HCT116 (cell line): ENCODE results near the gene LANCL3. TPM values are rescaled to one million over a fixed set of nuclear protein-coding genes. Genes with fewer than 3 reads are reported as not detected.

Experiments
- ATAC-seq: fragments of 200-7000 bp; cut with Tn5 transposase; 2 replicates; pipeline ENCODE4 v1.9.1; 2020; ENCODE audit warnings: mild to moderate bottlenecking, moderate library complexity
- BruUV-seq: library from RNA; stranded (reverse); fragments of 400-500 nt; replicated peaks from 2 replicates; lab custom pipeline; 2021; lab: Mats Ljungman, UMichigan
- CTCF ChIA-PET: fragments of 300-600 bp; sonication (Branson Sonifier 250); formaldehyde crosslinking; loops from one replicate; lab custom pipeline; 2021; ENCODE audit warnings: antibody characterized with exemption; lab: Charles Lee
- POLR2A ChIA-PET: fragments of 300-600, 350-600 bp; sonication (Branson Sonifier 250); formaldehyde crosslinking; loops from one replicate; lab custom pipeline; 2021; ENCODE audit warnings: antibody characterized with exemption; lab: Charles Lee
- RAD21 ChIA-PET, 2 experiments: fragments of 300-600 bp; sonication (Branson Sonifier 250); formaldehyde crosslinking; loops; one replicate each; lab custom pipeline; 2023; ENCODE audit warnings: low total read pairs in 2 of 2; ENCODE audit not compliant: uncharacterized antibody in 2 of 2, unreplicated experiment in 2 of 2, low non-redundant PET in 1 of 2; lab: Charles Lee
- DNase-seq: peaks from one replicate; pipeline ENCODE4 v3.0.0-alpha.2; 2010; ENCODE audit warnings: low read depth, low spot score
- H2AFZ ChIP-seq: fragments of 200-600 bp; shearing (Covaris generic), sonication (generic); 2 replicates; pipeline ENCODE4 v1.6.1; 2017; ENCODE audit warnings: low read depth, mixed run types, mixed read lengths, antibody characterized with exemption, low read length; ENCODE audit not compliant: poor library complexity, severe bottlenecking
- H3K27ac ChIP-seq: 2 replicates; pipeline ENCODE4 v1.5.1; 2012; ENCODE audit warnings: low read depth, low read length
- H3K27me3 ChIP-seq: fragments of 200-600 bp; sonication (generic); 2 replicates; pipeline ENCODE4 v1.6.1; 2016; ENCODE audit warnings: mixed run types, low read length, mixed read lengths; ENCODE audit not compliant: insufficient read depth
- H3K36me3 ChIP-seq, 2 experiments: fragments of 200-500 bp in 1 of 2; fragments of 200-600 bp in 1 of 2; sonication (Bioruptor generic) in 1 of 2; sonication (generic) in 1 of 2; 2 replicates each; pipeline versions ENCODE4 v1.5.1 to v1.6.1; 2014 to 2016; ENCODE audit warnings: low read length in 2 of 2, inconsistent platforms in 1 of 2, mixed read lengths in 1 of 2, mixed run types in 1 of 2; ENCODE audit not compliant: insufficient read depth in 2 of 2, control insufficient read depth in 1 of 2
- H3K4me1 ChIP-seq, 2 experiments: fragments of 200-600 bp in 1 of 2; sonication (generic) in 1 of 2; 2 replicates each; pipeline versions ENCODE4 v1.5.1 to v1.6.1; 2012 to 2017; ENCODE audit warnings: low read length in 2 of 2, inconsistent platforms in 1 of 2, mild to moderate bottlenecking in 1 of 2, mixed read lengths in 1 of 2, mixed run types in 1 of 2, moderate library complexity in 1 of 2; ENCODE audit not compliant: insufficient read depth in 2 of 2, control insufficient read depth in 1 of 2
- H3K4me2 ChIP-seq: fragments of 200-600 bp; sonication (generic); 2 replicates; pipeline ENCODE4 v1.6.1; 2017; ENCODE audit warnings: mixed run types, low read length, mixed read lengths
- H3K4me3 ChIP-seq, 2 experiments: fragments of 200-600 bp in 1 of 2; sonication (generic) in 1 of 2; replicated peaks in 1 of 2; 2 replicates each; pipeline ENCODE4 v1.5.1; 2011 to 2016; ENCODE audit warnings: low read length in 2 of 2, control low read depth in 1 of 2, low read depth in 1 of 2, mild to moderate bottlenecking in 1 of 2, mixed read lengths in 1 of 2, mixed run types in 1 of 2
- H3K79me2 ChIP-seq: fragments of 200-600 bp; sonication (generic); 2 replicates; pipeline ENCODE4 v1.6.1; 2017; ENCODE audit warnings: mild to moderate bottlenecking, mixed run types, low read length, moderate library complexity, mixed read lengths; ENCODE audit not compliant: insufficient read depth
- H3K9ac ChIP-seq: fragments of 200-600 bp; sonication (generic); 2 replicates; pipeline ENCODE4 v1.6.1; 2016; ENCODE audit warnings: low read length, mixed read lengths
- H3K9me2 ChIP-seq: fragments of 200-600 bp; sonication (generic), shearing (Covaris generic); 2 replicates; pipeline ENCODE4 v1.6.1; 2017; ENCODE audit warnings: mixed run types, mild to moderate bottlenecking, moderate library complexity; ENCODE audit not compliant: insufficient read depth
- H3K9me3 ChIP-seq, 2 experiments: fragments of 200-500 bp in 1 of 2; fragments of 200-600 bp in 1 of 2; sonication (Bioruptor generic) in 1 of 2; sonication (generic) in 1 of 2; 2 replicates each; pipeline ENCODE4 v1.6.1; 2014 to 2017; ENCODE audit warnings: low read length in 2 of 2, mixed read lengths in 2 of 2, inconsistent platforms in 1 of 2, low read depth in 1 of 2, mild to moderate bottlenecking in 1 of 2, mixed run types in 1 of 2, moderate library complexity in 1 of 2; ENCODE audit not compliant: control insufficient read depth in 1 of 2, insufficient read depth in 1 of 2
- H4K20me1 ChIP-seq: fragments of 200-600 bp; sonication (generic), shearing (Covaris generic); 2 replicates; pipeline ENCODE4 v1.6.1; 2017; ENCODE audit warnings: mixed run types, mild to moderate bottlenecking, moderate library complexity; ENCODE audit not compliant: insufficient read depth
- CBX3 ChIP-seq: IDR thresholded peaks from 2 replicates; pipeline ENCODE4 v1.6.1; 2012; ENCODE audit warnings: low read depth
- CEBPB ChIP-seq: IDR thresholded peaks from 2 replicates; pipeline ENCODE4 v1.6.1; 2012; ENCODE audit warnings: low read depth
- EZH2phosphoT487 ChIP-seq: fragments of 200-600 bp; IDR thresholded peaks from 2 replicates; pipeline ENCODE4 v1.6.1; 2018; ENCODE audit warnings: antibody characterized with exemption, borderline replicate concordance
- FOSL1 ChIP-seq: IDR thresholded peaks from 2 replicates; pipeline ENCODE4 v1.6.1; 2012; ENCODE audit warnings: low read depth
- JUND ChIP-seq: IDR thresholded peaks from 2 replicates; pipeline ENCODE4 v1.6.1; 2012
- POLR2AphosphoS5 ChIP-seq: IDR thresholded peaks from 2 replicates; pipeline ENCODE4 v1.6.1; 2011; ENCODE audit warnings: mild to moderate bottlenecking, low read depth, low read length, moderate library complexity
- RAD21 ChIP-seq: IDR thresholded peaks from 2 replicates; pipeline ENCODE4 v1.6.1; 2012; ENCODE audit warnings: low read depth, mild to moderate bottlenecking
- SIN3A ChIP-seq: IDR thresholded peaks from 2 replicates; pipeline ENCODE4 v1.6.1; 2012; ENCODE audit warnings: low read depth
- SRF ChIP-seq: IDR thresholded peaks from 2 replicates; pipeline ENCODE4 v1.6.1; 2012; ENCODE audit warnings: low read depth
- intact Hi-C: fragments of 100-400 bp; cut with micrococcal nuclease; formaldehyde crosslinking; loops from 2 replicates; pipeline ENCODE4 v1.10.0; 2022
- total RNA-seq: library from RNA; stranded (reverse); gene quantifications from one replicate; pipeline ENCODE4 v1.2.1, GENCODE V29; 2021; ENCODE audit not compliant: unreplicated experiment
- TF ChIP-seq, protein P1 (sequence below), 3 experiments: fragments of 200-600 bp in 1 of 3; sonication (generic) in 1 of 3; IDR thresholded peaks in 2 of 3; conservative IDR thresholded peaks in 1 of 3; 2 replicates each; pipeline ENCODE4 v1.5.1; 2012 to 2017; ENCODE audit warnings: low read depth in 2 of 3, low read length in 2 of 3, antibody characterized with exemption in 1 of 3, borderline replicate concordance in 1 of 3, control low read depth in 1 of 3, mild to moderate bottlenecking in 1 of 3, mixed read lengths in 1 of 3, mixed run types in 1 of 3, moderate library complexity in 1 of 3; ENCODE audit not compliant: insufficient read depth in 1 of 3
- TF ChIP-seq, protein P2 (sequence below): IDR thresholded peaks from 2 replicates; pipeline ENCODE4 v1.6.1; 2012

LANCL3 gene
- total RNA-seq, 1 experiment from 2014 or later, result 2.4 TPM

DNA sequence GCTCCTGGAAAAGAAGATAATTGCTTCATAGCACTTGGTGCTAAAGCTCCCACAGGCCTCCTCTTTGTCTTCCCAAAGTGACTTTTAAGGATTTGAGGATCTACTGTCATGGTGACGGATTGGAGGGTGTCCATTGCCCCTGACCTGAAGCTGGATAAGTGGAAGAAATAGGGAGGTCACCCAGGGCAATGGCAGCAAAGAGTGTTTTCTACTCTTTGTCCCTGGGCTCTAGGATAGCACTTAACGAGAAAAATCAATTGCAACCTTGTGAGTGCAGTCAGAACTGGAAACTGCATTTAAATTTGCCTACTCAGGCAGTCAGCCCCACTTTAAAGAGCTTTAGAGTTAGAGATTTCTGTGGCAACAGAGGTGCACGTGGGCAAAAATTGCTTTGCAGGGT is 70.4 kb downstream of the LANCL3 start:
- no peaks in the 10 kb centered on the region for H3K9me3 ChIP-seq
- ChIA-PET POLR2A (no interaction called here), RAD21 (no interaction called here), CTCF (no interaction called here)
- no TSS peak for BruUV-seq
- ATAC-seq (no peak), DNase-seq (no peak)
- H2AFZ ChIP-seq, result no peak overlapping the region
- H3K27ac ChIP-seq, result no peak overlapping the region
- H3K36me3 ChIP-seq, result no peaks in the 10 kb centered on the region
- H3K9ac ChIP-seq, result no peak overlapping the region
- no peaks in the 10 kb centered on the region for H3K9me2 ChIP-seq
- no peak overlapping the region for H3K4me2 ChIP-seq
- no peaks in the 10 kb centered on the region for H3K27me3 ChIP-seq
- H3K4me1 ChIP-seq, result peaks cover 2 to 15% of the 10 kb centered on the region in 2 experiments; a peak in 3 of 4 replicates
- intact Hi-C loops, result no loop called here
- no peaks in the 10 kb centered on the region for H3K79me2 ChIP-seq
- TF ChIP-seq FOSL1 (no peak), POLR2AphosphoS5 (no peak), JUND (no peak), RAD21 (no peak), CEBPB (no peak), SIN3A (no peak), EZH2phosphoT487 (no peak), SRF (no peak), CBX3 (no peak)
- TF ChIP-seq, protein P1, sequence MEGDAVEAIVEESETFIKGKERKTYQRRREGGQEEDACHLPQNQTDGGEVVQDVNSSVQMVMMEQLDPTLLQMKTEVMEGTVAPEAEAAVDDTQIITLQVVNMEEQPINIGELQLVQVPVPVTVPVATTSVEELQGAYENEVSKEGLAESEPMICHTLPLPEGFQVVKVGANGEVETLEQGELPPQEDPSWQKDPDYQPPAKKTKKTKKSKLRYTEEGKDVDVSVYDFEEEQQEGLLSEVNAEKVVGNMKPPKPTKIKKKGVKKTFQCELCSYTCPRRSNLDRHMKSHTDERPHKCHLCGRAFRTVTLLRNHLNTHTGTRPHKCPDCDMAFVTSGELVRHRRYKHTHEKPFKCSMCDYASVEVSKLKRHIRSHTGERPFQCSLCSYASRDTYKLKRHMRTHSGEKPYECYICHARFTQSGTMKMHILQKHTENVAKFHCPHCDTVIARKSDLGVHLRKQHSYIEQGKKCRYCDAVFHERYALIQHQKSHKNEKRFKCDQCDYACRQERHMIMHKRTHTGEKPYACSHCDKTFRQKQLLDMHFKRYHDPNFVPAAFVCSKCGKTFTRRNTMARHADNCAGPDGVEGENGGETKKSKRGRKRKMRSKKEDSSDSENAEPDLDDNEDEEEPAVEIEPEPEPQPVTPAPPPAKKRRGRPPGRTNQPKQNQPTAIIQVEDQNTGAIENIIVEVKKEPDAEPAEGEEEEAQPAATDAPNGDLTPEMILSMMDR (IDR thresholded peaks at IDR 0.05 in 2 of 3, conservative IDR thresholded peaks at IDR 0.05 in 1 of 3; ENCODE audit: borderline replicate concordance in 1 of 3, insufficient read depth in 1 of 3, low read depth in 2 of 3, low read length in 2 of 3), result no peak
- TF ChIP-seq, protein P2, sequence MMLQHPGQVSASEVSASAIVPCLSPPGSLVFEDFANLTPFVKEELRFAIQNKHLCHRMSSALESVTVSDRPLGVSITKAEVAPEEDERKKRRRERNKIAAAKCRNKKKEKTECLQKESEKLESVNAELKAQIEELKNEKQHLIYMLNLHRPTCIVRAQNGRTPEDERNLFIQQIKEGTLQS, result no peak
- no peak overlapping the region for H3K4me3 ChIP-seq
- no peaks in the 10 kb centered on the region for H4K20me1 ChIP-seq
